ENCODE results near the gene PLEKHD1. TPM values are rescaled to one million over a fixed set of nuclear protein-coding genes. Genes with fewer than 3 reads are reported as not detected.
"Not testable (repeated sequence)": the region's sequence is repeated elsewhere in the genome, so short reads cannot be mapped to it uniquely, and the experiment has no call there.

Gene PLEKHD1
- total RNA-seq, 1 experiment from 2014 or later, result 0.37 TPM

- ChIA-PET POLR2A (ENCODE audit: low non-redundant PET) (no interaction called here), CTCF (interaction anchor here (1.2 kb wide), 1 partner anchor 14 kb away, joined by 3 read pairs; no protein-coding TSS in a partner anchor)
- no peaks in the 10 kb centered on the region for H3K36me3 ChIP-seq (ENCODE audit: insufficient read depth, low read length, poor library complexity, severe bottlenecking)
- intact Hi-C loops (cut with micrococcal nuclease; ENCODE audit: unreplicated experiment), result no loop called here
- no peak overlapping the region for H3K27ac ChIP-seq (ENCODE audit: low read depth, low read length, poor library complexity, severe bottlenecking)
- no TSS peak for BruUV-seq (replicated peaks)
- H3K9me3 ChIP-seq (ENCODE audit: low read depth, low read length, poor library complexity, severe bottlenecking), result no peaks in the 10 kb centered on the region
- H3K27me3 ChIP-seq (replicated peaks; ENCODE audit: insufficient read depth, low read depth, low read length, poor library complexity), result no peaks in the 10 kb centered on the region
- no peaks in the 10 kb centered on the region for H3K4me1 ChIP-seq (ENCODE audit: insufficient read depth, low read length, poor library complexity, severe bottlenecking)
- no peak overlapping the region for H3K4me3 ChIP-seq (ENCODE audit: low read depth, low read length, poor library complexity, severe bottlenecking)
- no peak for DNase-seq (ENCODE audit: low spot score)
- TF ChIP-seq EZH2 (IDR thresholded peaks at IDR 0.05; ENCODE audit: borderline replicate concordance, low read depth, low read length, poor library complexity, severe bottlenecking), result no peak
- no peak for TF ChIP-seq CTCF (conservative IDR thresholded peaks at IDR 0.05; ENCODE audit: low read depth, low read length)
Measured at GRCh38 chr14:69473946-69474345, 10.6 kb upstream of the PLEKHD1 start.

GRCh38 chr14:69475194-69475818 lies 9.2 kb upstream of the PLEKHD1 start:
- ChIA-PET POLR2A (ENCODE audit: low non-redundant PET) (no interaction called here), CTCF (interaction anchor here (0.6 to 0.9 kb wide), 3 partner anchors 15 to 17 kb away, joined by 3 to 5 read pairs (median 3); no protein-coding TSS in a partner anchor)
- Histone ChIP-seq H3K27me3 (replicated peaks; ENCODE audit: insufficient read depth, low read depth, low read length, poor library complexity) (no peaks in the 10 kb centered on the region), H3K9me3 (ENCODE audit: low read depth, low read length, poor library complexity, severe bottlenecking) (no peaks in the 10 kb centered on the region), H3K27ac (ENCODE audit: low read depth, low read length, poor library complexity, severe bottlenecking) (no peak overlapping the region), H3K4me1 (ENCODE audit: insufficient read depth, low read length, poor library complexity, severe bottlenecking) (no peaks in the 10 kb centered on the region), H3K4me3 (ENCODE audit: low read depth, low read length, poor library complexity, severe bottlenecking) (no peak overlapping the region), H3K36me3 (ENCODE audit: insufficient read depth, low read length, poor library complexity, severe bottlenecking) (no peaks in the 10 kb centered on the region)
- intact Hi-C loops (cut with micrococcal nuclease; ENCODE audit: unreplicated experiment), result no loop called here
- DNase-seq (ENCODE audit: low spot score), result peak; percentile 70
- no TSS peak for BruUV-seq (replicated peaks)
- TF ChIP-seq CTCF (conservative IDR thresholded peaks at IDR 0.05; ENCODE audit: low read depth, low read length), result peak; percentile 69
- no peak for TF ChIP-seq EZH2 (IDR thresholded peaks at IDR 0.05; ENCODE audit: borderline replicate concordance, low read depth, low read length, poor library complexity, severe bottlenecking)

- CTCF ChIA-PET; intact Hi-C loops (cut with micrococcal nuclease; ENCODE audit: unreplicated experiment); BruUV-seq (replicated peaks); H3K9me3 ChIP-seq (ENCODE audit: low read depth, low read length, poor library complexity, severe bottlenecking); H3K4me3 ChIP-seq (ENCODE audit: low read depth, low read length, poor library complexity, severe bottlenecking); POLR2A ChIA-PET (ENCODE audit: low non-redundant PET); H3K36me3 ChIP-seq (ENCODE audit: insufficient read depth, low read length, poor library complexity, severe bottlenecking); H3K27me3 ChIP-seq (replicated peaks; ENCODE audit: insufficient read depth, low read depth, low read length, poor library complexity); H3K4me1 ChIP-seq (ENCODE audit: insufficient read depth, low read length, poor library complexity, severe bottlenecking); H3K27ac ChIP-seq (ENCODE audit: low read depth, low read length, poor library complexity, severe bottlenecking): not testable (repeated sequence)
- TF ChIP-seq CTCF (conservative IDR thresholded peaks at IDR 0.05; ENCODE audit: low read depth, low read length), result peak; percentile 18; the same call in 1 of the 2 replicates
- peak; percentile 30 for DNase-seq (ENCODE audit: low spot score)
Measured at GRCh38 chr14:69476824-69477450, 7.6 kb upstream of the PLEKHD1 start.

- BruUV-seq (replicated peaks); POLR2A ChIA-PET (ENCODE audit: low non-redundant PET): not testable (repeated sequence)
Measured at GRCh38 chr14:69478055-69478454, 6.5 kb upstream of the PLEKHD1 start.

More at GRCh38 chr14:69478055-69478454, 6.5 kb upstream of the PLEKHD1 start:
- DNase-seq (ENCODE audit: low spot score); CTCF ChIA-PET; H3K27ac ChIP-seq (ENCODE audit: low read depth, low read length, poor library complexity, severe bottlenecking); H3K4me1 ChIP-seq (ENCODE audit: insufficient read depth, low read length, poor library complexity, severe bottlenecking); H3K4me3 ChIP-seq (ENCODE audit: low read depth, low read length, poor library complexity, severe bottlenecking); intact Hi-C loops (cut with micrococcal nuclease; ENCODE audit: unreplicated experiment); H3K36me3 ChIP-seq (ENCODE audit: insufficient read depth, low read length, poor library complexity, severe bottlenecking); H3K27me3 ChIP-seq (replicated peaks; ENCODE audit: insufficient read depth, low read depth, low read length, poor library complexity); H3K9me3 ChIP-seq (ENCODE audit: low read depth, low read length, poor library complexity, severe bottlenecking): not testable (repeated sequence)
